Measurements from ENCODE around the gene SOAT2.
A peak's percentile ranks its signal among the peaks of the same experiment; 100 is the strongest.

Gene SOAT2

GRCh38 chr12:53097207-53097563, 6.1 kb upstream of the SOAT2 start:
- no peak for TF ChIP-seq CTCF (conservative IDR thresholded peaks at IDR 0.05; ENCODE audit: low read depth, low read length)
- peak; percentile 10 for DNase-seq (ENCODE audit: low read depth)
- peak overlapping the region; percentile 72 for H3K4me3 ChIP-seq (ENCODE audit: low read depth, low read length)

GRCh38 chr12:53097564-53098353, 5.5 kb upstream of the SOAT2 start, which contains the start of gene IGFBP6:
Gene IGFBP6, plus strand, starts transcription at chr12:53097667. Its CDS starts 51 bp downstream, at chr12:53097718.
- no peak for TF ChIP-seq CTCF (conservative IDR thresholded peaks at IDR 0.05; ENCODE audit: low read depth, low read length)
- peak; percentile 18 for DNase-seq (ENCODE audit: low read depth)
- peak within 1 kb of the TSS; percentile 72 for H3K4me3 ChIP-seq (ENCODE audit: low read depth, low read length)

- DNase-seq (ENCODE audit: low read depth): peak; percentile 52
- H3K4me3 ChIP-seq (ENCODE audit: low read depth, low read length): peak overlapping the region; percentile 72
- TF ChIP-seq CTCF (conservative IDR thresholded peaks at IDR 0.05; ENCODE audit: low read depth, low read length): no peak
Observed at GRCh38 chr12:53098354-53098981, 4.8 kb upstream of the SOAT2 start.

- TF ChIP-seq CTCF (conservative IDR thresholded peaks at IDR 0.05; ENCODE audit: low read depth, low read length): peak; percentile 96
- peak overlapping the region; percentile 72 for H3K4me3 ChIP-seq (ENCODE audit: low read depth, low read length)
- peak; percentile 96 for DNase-seq (ENCODE audit: low read depth)
Observed at GRCh38 chr12:53099071-53099882, 4.0 kb upstream of the SOAT2 start.

GRCh38 chr12:53100466-53101151, 2.7 kb upstream of the SOAT2 start:
- TF ChIP-seq CTCF (conservative IDR thresholded peaks at IDR 0.05; ENCODE audit: low read depth, low read length): no peak
- no peak for DNase-seq (ENCODE audit: low read depth)
- no peak overlapping the region for H3K4me3 ChIP-seq (ENCODE audit: low read depth, low read length)

GRCh38 chr12:53101266-53101665, 2.0 kb upstream of the SOAT2 start:
- no peak overlapping the region for H3K4me3 ChIP-seq (ENCODE audit: low read depth, low read length)
- TF ChIP-seq CTCF (conservative IDR thresholded peaks at IDR 0.05; ENCODE audit: low read depth, low read length): no peak
- DNase-seq (ENCODE audit: low read depth): no peak
